GM23248 (cell line): ENCODE results near the gene CCDC138.

Experiments used
- EZH2 ChIP-seq: fragments of 200-600 bp; sonication (generic); IDR thresholded peaks from 2 replicates; pipeline ENCODE4 v1.6.1; 2018; ENCODE audit warnings: antibody characterized with exemption, mild to moderate bottlenecking; ENCODE audit not compliant: insufficient read depth, poor library complexity, severe bottlenecking
- EZH2phosphoT487 ChIP-seq: fragments of 200-600 bp; sonication (generic); IDR thresholded peaks from 2 replicates; pipeline ENCODE4 v1.6.1; 2018; ENCODE audit warnings: antibody characterized with exemption, moderate library complexity, mild to moderate bottlenecking, low read depth; ENCODE audit not compliant: insufficient read depth

GRCh38 chr2:108833219-108833618 is 46.6 kb downstream of the CCDC138 start:
- no peak for TF ChIP-seq EZH2phosphoT487
- TF ChIP-seq EZH2, result no peak
